ENCODE data around the gene NCSTN. TPM values are rescaled to one million over a fixed set of nuclear protein-coding genes. Genes with fewer than 3 reads are reported as not detected.

Gene NCSTN
- total RNA-seq, 1 donor from 2014 or later = 83.1 TPM

DNA sequence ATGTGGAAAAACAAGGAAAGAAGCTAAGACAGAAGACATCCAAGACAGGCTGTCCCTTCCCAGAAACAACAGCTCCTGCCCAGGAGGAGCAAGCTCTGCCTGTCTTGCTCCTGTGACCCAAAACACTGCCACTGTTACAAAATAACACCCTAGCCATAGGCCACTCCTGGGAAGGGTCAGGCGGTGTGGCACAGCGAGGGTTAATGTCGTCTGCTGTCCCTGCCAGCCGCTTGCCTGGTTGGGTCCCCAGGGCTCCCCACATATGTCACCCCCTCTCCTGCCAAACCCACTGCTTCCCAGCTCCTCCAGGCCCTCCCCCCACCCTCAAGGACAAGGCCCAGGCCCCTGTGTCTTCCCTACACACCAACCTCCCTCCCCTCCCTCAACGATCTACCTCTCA lies 19.8 kb downstream of the NCSTN start:
- Mint-ChIP-seq H3K9me3 (no peaks in the 10 kb centered on the region), H3K27me3 (ENCODE audit: low read depth) (no peaks in the 10 kb centered on the region), H3K27ac (ENCODE audit: unreplicated experiment) (peak overlapping the region; percentile 98), H3K4me3 (no peak overlapping the region), H3K36me3 (ENCODE audit: low read depth) (peaks cover 12% of the 10 kb centered on the region), H3K4me1 (peaks cover 46% of the 10 kb centered on the region)
- DNase-seq (ENCODE audit: low read depth, low spot score) = no peak
- TF ChIP-seq, protein P1, sequence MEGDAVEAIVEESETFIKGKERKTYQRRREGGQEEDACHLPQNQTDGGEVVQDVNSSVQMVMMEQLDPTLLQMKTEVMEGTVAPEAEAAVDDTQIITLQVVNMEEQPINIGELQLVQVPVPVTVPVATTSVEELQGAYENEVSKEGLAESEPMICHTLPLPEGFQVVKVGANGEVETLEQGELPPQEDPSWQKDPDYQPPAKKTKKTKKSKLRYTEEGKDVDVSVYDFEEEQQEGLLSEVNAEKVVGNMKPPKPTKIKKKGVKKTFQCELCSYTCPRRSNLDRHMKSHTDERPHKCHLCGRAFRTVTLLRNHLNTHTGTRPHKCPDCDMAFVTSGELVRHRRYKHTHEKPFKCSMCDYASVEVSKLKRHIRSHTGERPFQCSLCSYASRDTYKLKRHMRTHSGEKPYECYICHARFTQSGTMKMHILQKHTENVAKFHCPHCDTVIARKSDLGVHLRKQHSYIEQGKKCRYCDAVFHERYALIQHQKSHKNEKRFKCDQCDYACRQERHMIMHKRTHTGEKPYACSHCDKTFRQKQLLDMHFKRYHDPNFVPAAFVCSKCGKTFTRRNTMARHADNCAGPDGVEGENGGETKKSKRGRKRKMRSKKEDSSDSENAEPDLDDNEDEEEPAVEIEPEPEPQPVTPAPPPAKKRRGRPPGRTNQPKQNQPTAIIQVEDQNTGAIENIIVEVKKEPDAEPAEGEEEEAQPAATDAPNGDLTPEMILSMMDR (conservative IDR thresholded peaks at IDR 0.05) = no peak

DNA sequence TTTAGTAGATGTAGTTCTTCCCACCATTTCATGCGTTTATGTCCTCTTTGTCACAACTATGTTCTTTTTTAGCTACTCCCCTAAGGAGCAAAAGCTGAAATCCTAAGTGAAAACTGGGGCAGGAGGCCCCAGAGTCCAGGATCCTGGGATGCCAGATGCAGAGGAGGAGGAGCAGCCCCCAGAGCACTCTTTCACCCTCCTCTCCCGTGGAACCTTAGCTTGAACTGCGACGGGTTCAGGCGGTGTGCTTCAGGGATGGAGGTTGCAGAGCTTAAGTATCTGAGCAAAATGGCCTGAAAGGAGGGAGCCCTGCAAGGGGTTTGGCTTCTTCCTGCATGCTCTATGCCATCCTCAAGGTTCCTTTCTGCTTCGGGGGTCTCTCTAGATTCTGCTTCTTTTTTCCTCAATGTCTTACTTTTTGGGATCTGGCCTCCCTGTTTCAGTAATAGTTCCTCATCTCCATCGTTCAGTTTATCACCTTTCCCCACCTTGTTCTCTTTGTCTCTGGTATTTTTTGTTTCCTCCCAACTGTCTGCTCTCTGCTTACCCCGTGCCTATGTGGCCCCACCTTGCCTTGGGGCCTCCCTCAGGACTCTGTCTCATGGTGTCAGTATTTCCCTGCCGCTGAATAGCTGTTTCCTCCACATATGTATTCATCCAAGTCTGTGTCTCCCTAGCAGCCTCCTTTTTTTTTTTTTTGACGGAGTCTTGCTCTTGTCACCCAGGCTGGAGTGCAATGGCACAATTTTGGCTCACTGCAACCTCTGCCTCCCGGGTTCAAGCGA lies 21.0 kb downstream of the NCSTN start:
- H3K27me3 Mint-ChIP-seq (ENCODE audit: low read depth) = no peaks in the 10 kb centered on the region
- H3K36me3 Mint-ChIP-seq (ENCODE audit: low read depth) = peaks cover 5% of the 10 kb centered on the region
- H3K27ac Mint-ChIP-seq (ENCODE audit: unreplicated experiment) = peak overlapping the region; percentile 76
- TF ChIP-seq, protein P1 (conservative IDR thresholded peaks at IDR 0.05) = no peak
- no peak for DNase-seq (ENCODE audit: low read depth, low spot score)
- H3K4me3 Mint-ChIP-seq = no peak overlapping the region
- no peaks in the 10 kb centered on the region for H3K9me3 Mint-ChIP-seq
- H3K4me1 Mint-ChIP-seq = peaks cover 46% of the 10 kb centered on the region

DNA sequence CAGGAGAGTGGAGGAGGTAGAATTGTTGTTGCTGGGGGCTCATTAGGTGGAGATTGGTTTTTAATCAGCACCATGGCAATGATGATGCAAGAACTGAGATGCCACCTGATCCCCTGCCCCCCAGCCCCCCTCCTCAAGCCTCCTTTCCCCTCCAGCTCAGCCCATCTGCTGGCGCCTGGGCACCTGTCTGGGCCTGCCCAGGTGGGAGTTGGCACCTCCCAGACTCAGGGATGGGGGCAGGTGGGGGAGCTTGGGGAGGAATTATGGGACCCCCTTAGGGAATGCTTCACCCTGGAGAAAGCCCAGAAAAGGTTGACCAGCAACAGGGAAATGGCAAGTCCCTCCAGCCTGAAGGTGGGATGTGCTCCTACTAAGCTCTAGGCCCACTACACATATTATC lies 22.1 kb downstream of the NCSTN start:
- Mint-ChIP-seq H3K9me3 (no peaks in the 10 kb centered on the region), H3K27me3 (ENCODE audit: low read depth) (no peaks in the 10 kb centered on the region), H3K4me1 (peaks cover 46% of the 10 kb centered on the region), H3K4me3 (no peak overlapping the region), H3K27ac (ENCODE audit: unreplicated experiment) (peak overlapping the region; percentile 54), H3K36me3 (ENCODE audit: low read depth) (peaks cover 5% of the 10 kb centered on the region)
- no peak for DNase-seq (ENCODE audit: low read depth, low spot score)
- TF ChIP-seq, protein P1 (conservative IDR thresholded peaks at IDR 0.05) = no peak

DNA sequence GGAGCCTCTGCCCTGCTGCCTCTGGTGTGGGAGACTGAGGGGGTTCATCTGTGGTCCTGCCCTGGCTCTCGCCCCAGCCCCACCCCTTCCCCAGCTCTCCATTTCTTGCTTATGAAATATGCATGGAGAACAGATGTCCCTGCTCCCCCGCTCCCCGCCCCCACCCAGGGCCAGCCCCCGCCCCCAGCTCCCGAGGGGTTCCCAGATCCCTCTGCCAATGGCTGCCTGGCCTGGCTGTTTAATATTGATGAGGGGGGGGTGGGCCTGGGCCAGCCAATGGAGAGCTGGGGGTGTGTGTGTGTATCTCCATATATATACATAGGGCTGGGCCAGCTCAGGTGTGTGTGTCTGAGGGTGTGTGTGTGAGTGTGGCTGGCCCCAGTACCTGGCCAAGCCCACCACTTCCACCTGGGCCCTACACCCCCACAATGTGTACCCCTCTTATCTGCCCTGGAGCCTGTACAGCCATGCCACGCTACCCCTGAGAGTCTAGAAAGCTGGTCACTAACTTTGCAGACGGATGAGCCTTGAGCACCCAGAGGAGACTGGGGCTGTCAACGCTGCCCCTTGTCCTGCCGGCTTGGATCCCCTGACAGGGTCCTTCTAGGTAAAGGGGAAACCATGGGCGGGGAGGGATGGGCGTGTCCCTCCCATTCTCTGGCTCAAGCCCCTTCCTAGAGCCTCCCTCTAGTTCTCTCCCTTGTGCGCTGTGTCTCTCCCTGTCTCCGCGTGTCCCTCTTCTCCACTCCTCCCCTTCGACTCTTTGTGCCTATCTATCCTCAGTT lies 23.7 kb downstream of the NCSTN start, which contains the start of gene NHLH1:
Gene NHLH1 (plus strand): TSS at position 341 of the 785 bp plus-strand sequence. CDS start 3,661 bp downstream, outside the sequence.
- H3K36me3 Mint-ChIP-seq (ENCODE audit: low read depth) = no peaks in the 10 kb centered on the region
- peak within 1 kb of the TSS; percentile 92 for H3K27ac Mint-ChIP-seq (ENCODE audit: unreplicated experiment)
- peaks cover 39% of the 10 kb centered on the region for H3K4me1 Mint-ChIP-seq
- no peaks in the 10 kb centered on the region for H3K27me3 Mint-ChIP-seq (ENCODE audit: low read depth)
- peak within 1 kb of the TSS; percentile 67 for H3K4me3 Mint-ChIP-seq
- H3K9me3 Mint-ChIP-seq = no peaks in the 10 kb centered on the region
- no peak for DNase-seq (ENCODE audit: low read depth, low spot score)
- TF ChIP-seq, protein P1 (conservative IDR thresholded peaks at IDR 0.05) = no peak

DNA sequence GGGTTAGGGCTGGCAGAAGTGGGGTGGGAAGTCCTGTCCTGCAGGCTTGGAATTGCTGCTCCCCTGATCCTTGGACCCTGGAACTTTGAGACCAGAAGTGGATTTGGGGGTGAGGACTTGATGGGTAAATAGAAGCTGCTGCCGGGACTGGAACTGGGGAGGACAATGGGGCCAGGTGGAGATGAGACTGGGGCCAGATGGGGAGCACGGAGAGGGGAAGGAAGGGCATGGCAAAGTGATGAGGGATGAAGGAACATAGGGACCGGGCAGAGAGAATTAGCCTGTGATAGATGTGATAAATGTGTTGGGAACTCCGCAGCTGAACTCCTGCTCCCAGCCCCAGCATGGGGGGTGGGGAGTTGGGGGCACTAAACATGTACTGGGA lies 24.3 kb downstream of the NCSTN start:
- no peaks in the 10 kb centered on the region for H3K36me3 Mint-ChIP-seq (ENCODE audit: low read depth)
- peak overlapping the region; percentile 92 for H3K27ac Mint-ChIP-seq (ENCODE audit: unreplicated experiment)
- no peaks in the 10 kb centered on the region for H3K27me3 Mint-ChIP-seq (ENCODE audit: low read depth)
- TF ChIP-seq, protein P1 (conservative IDR thresholded peaks at IDR 0.05) = no peak
- no peaks in the 10 kb centered on the region for H3K9me3 Mint-ChIP-seq
- DNase-seq (ENCODE audit: low read depth, low spot score) = no peak
- peaks cover 33% of the 10 kb centered on the region for H3K4me1 Mint-ChIP-seq
- peak overlapping the region; percentile 67 for H3K4me3 Mint-ChIP-seq

Measured in neural crest cell (in vitro differentiated cells).